ENCODE measurements around the gene LARGE1.

The LARGE1 gene

GRCh38 chr22:33757802-33758483, 162.3 kb downstream of the LARGE1 start:
- no peak for DNase-seq

- DNase-seq: no peak
Observed at GRCh38 chr22:33757041-33757801, 163.1 kb downstream of the LARGE1 start.

GRCh38 chr22:33756508-33756949, 163.7 kb downstream of the LARGE1 start:
- DNase-seq: no peak

GRCh38 chr22:33748714-33749113, 171.6 kb downstream of the LARGE1 start:
- no peak for DNase-seq

- no peak for DNase-seq
Observed at GRCh38 chr22:33747576-33748180, 172.6 kb downstream of the LARGE1 start.

GRCh38 chr22:33747029-33747428, 173.2 kb downstream of the LARGE1 start:
- no peak for DNase-seq

- DNase-seq: no peak
Observed at GRCh38 chr22:33746501-33746928, 173.8 kb downstream of the LARGE1 start.

- no peak for DNase-seq
Observed at GRCh38 chr22:33745501-33745900, 174.8 kb downstream of the LARGE1 start.

GRCh38 chr22:33743756-33744155, 176.5 kb downstream of the LARGE1 start:
- no peak for DNase-seq

- DNase-seq: no peak
Observed at GRCh38 chr22:33741025-33741424, 179.3 kb downstream of the LARGE1 start.

- DNase-seq: no peak
Observed at GRCh38 chr22:33739516-33739915, 180.8 kb downstream of the LARGE1 start.

- no peak for DNase-seq
Observed at GRCh38 chr22:33737662-33738061, 182.6 kb downstream of the LARGE1 start.

- no peak for DNase-seq
Observed at GRCh38 chr22:33735978-33736377, 184.3 kb downstream of the LARGE1 start.

GRCh38 chr22:33728847-33729246, 191.4 kb downstream of the LARGE1 start:
- DNase-seq: no peak

- no peak for DNase-seq
Observed at GRCh38 chr22:33726294-33726734, 194.0 kb downstream of the LARGE1 start.

GRCh38 chr22:33723915-33724314, 196.4 kb downstream of the LARGE1 start:
- no peak for DNase-seq

- DNase-seq: no peak
Observed at GRCh38 chr22:33722816-33723215, 197.5 kb downstream of the LARGE1 start.

- no peak for DNase-seq
Observed at GRCh38 chr22:33720166-33720878, 200.0 kb downstream of the LARGE1 start.

GRCh38 chr22:33717694-33718396, 202.4 kb downstream of the LARGE1 start:
- no peak for DNase-seq

GRCh38 chr22:33715237-33715985, 204.9 kb downstream of the LARGE1 start:
- DNase-seq: no peak

GRCh38 chr22:33710326-33710725, 209.9 kb downstream of the LARGE1 start:
- DNase-seq: no peak

GRCh38 chr22:33707581-33707980, 212.7 kb downstream of the LARGE1 start:
- no peak for DNase-seq

Measured in CD4-positive, alpha-beta T cell treated with Interferon gamma for 1 hour (primary cell).